ENCODE results near the gene LBX2. TPM values are rescaled to one million over a fixed set of nuclear protein-coding genes. Genes with fewer than 3 reads are reported as not detected.
A peak's percentile ranks its signal among the peaks of the same experiment; 100 is the strongest.

The LBX2 gene
- total RNA-seq, 1 experiment from 2014 or later, result not detected

GRCh38 chr2:74532222-74532621 is 32.8 kb upstream of the LBX2 start:
- ChIA-PET CTCF (interaction anchor here (0.6 to 1.0 kb wide), 5 partner anchors 25 to 283 kb away, joined by 3 to 7 read pairs (median 3); partner anchors contain the start of genes CCDC142, PCGF1 and TTC31), POLR2A (ENCODE audit: low non-redundant PET) (no interaction called here)
- no peak overlapping the region for H3K27ac ChIP-seq (ENCODE audit: low read depth, low read length, poor library complexity, severe bottlenecking)
- peak; percentile 64 for DNase-seq (ENCODE audit: low spot score)
- H3K27me3 ChIP-seq (replicated peaks; ENCODE audit: insufficient read depth, low read depth, low read length, poor library complexity), result no peaks in the 10 kb centered on the region
- H3K36me3 ChIP-seq (ENCODE audit: insufficient read depth, low read length, poor library complexity, severe bottlenecking), result peaks cover 14% of the 10 kb centered on the region
- intact Hi-C loops (cut with micrococcal nuclease; ENCODE audit: unreplicated experiment), result loop anchor here (1.0 to 10.0 kb wide), 3 partner anchors 49 to 280 kb away; partner anchors contain the start of gene TTC31
- TF ChIP-seq EZH2 (IDR thresholded peaks at IDR 0.05; ENCODE audit: borderline replicate concordance, low read depth, low read length, poor library complexity, severe bottlenecking) (no peak), CTCF (conservative IDR thresholded peaks at IDR 0.05; ENCODE audit: low read depth, low read length) (peak; percentile 56)
- BruUV-seq (replicated peaks), result no TSS peak
- no peak overlapping the region for H3K4me3 ChIP-seq (ENCODE audit: low read depth, low read length, poor library complexity, severe bottlenecking)
- H3K4me1 ChIP-seq (ENCODE audit: insufficient read depth, low read length, poor library complexity, severe bottlenecking), result peaks cover 16% of the 10 kb centered on the region
- no peaks in the 10 kb centered on the region for H3K9me3 ChIP-seq (ENCODE audit: low read depth, low read length, poor library complexity, severe bottlenecking)

GRCh38 chr2:74531666-74532065 is 32.3 kb upstream of the LBX2 start:
- no peak for DNase-seq (ENCODE audit: low spot score)
- ChIA-PET POLR2A (ENCODE audit: low non-redundant PET) (no interaction called here), CTCF (interaction anchor here (0.6 to 1.0 kb wide), 5 partner anchors 24 to 282 kb away, joined by 3 to 7 read pairs (median 3); partner anchors contain the start of genes CCDC142, PCGF1 and TTC31)
- no peak for TF ChIP-seq CTCF (conservative IDR thresholded peaks at IDR 0.05; ENCODE audit: low read depth, low read length)
- no peak for TF ChIP-seq EZH2 (IDR thresholded peaks at IDR 0.05; ENCODE audit: borderline replicate concordance, low read depth, low read length, poor library complexity, severe bottlenecking)
- intact Hi-C loops (cut with micrococcal nuclease; ENCODE audit: unreplicated experiment), result loop anchor here (1.0 to 10.0 kb wide), 3 partner anchors 48 to 279 kb away; partner anchors contain the start of gene TTC31
- H3K9me3 ChIP-seq (ENCODE audit: low read depth, low read length, poor library complexity, severe bottlenecking), result no peaks in the 10 kb centered on the region
- H3K4me3 ChIP-seq (ENCODE audit: low read depth, low read length, poor library complexity, severe bottlenecking), result no peak overlapping the region
- BruUV-seq (replicated peaks), result no TSS peak
- no peaks in the 10 kb centered on the region for H3K27me3 ChIP-seq (replicated peaks; ENCODE audit: insufficient read depth, low read depth, low read length, poor library complexity)
- H3K36me3 ChIP-seq (ENCODE audit: insufficient read depth, low read length, poor library complexity, severe bottlenecking), result peaks cover 20% of the 10 kb centered on the region
- no peak overlapping the region for H3K27ac ChIP-seq (ENCODE audit: low read depth, low read length, poor library complexity, severe bottlenecking)
- H3K4me1 ChIP-seq (ENCODE audit: insufficient read depth, low read length, poor library complexity, severe bottlenecking), result peaks cover 16% of the 10 kb centered on the region

GRCh38 chr2:74530239-74531187 is 31.1 kb upstream of the LBX2 start:
- Histone ChIP-seq H3K27me3 (replicated peaks; ENCODE audit: insufficient read depth, low read depth, low read length, poor library complexity) (no peaks in the 10 kb centered on the region), H3K4me1 (ENCODE audit: insufficient read depth, low read length, poor library complexity, severe bottlenecking) (peaks cover 16% of the 10 kb centered on the region), H3K36me3 (ENCODE audit: insufficient read depth, low read length, poor library complexity, severe bottlenecking) (peaks cover 30% of the 10 kb centered on the region), H3K27ac (ENCODE audit: low read depth, low read length, poor library complexity, severe bottlenecking) (peak overlapping the region; percentile 91), H3K9me3 (ENCODE audit: low read depth, low read length, poor library complexity, severe bottlenecking) (no peaks in the 10 kb centered on the region), H3K4me3 (ENCODE audit: low read depth, low read length, poor library complexity, severe bottlenecking) (peak overlapping the region; percentile 97)
- BruUV-seq (replicated peaks), result no TSS peak
- intact Hi-C loops (cut with micrococcal nuclease; ENCODE audit: unreplicated experiment), result loop anchor here (5.0 to 10.0 kb wide), 2 partner anchors 196 to 278 kb away; no protein-coding TSS in a partner anchor
- TF ChIP-seq EZH2 (IDR thresholded peaks at IDR 0.05; ENCODE audit: borderline replicate concordance, low read depth, low read length, poor library complexity, severe bottlenecking) (no peak), CTCF (conservative IDR thresholded peaks at IDR 0.05; ENCODE audit: low read depth, low read length) (no peak)
- ChIA-PET POLR2A (ENCODE audit: low non-redundant PET) (interaction anchor here (0.5 kb wide), 1 partner anchor 56 kb away, joined by 7 read pairs; no protein-coding TSS in a partner anchor), CTCF (no interaction called here)
- peak; percentile 42 for DNase-seq (ENCODE audit: low spot score)
